8988T (cell line): Measurements from ENCODE around the gene KDF1.
"Not testable (repeated sequence)": the region's sequence is repeated elsewhere in the genome, so short reads cannot be mapped to it uniquely, and the experiment has no call there.

Experiments used
- DNase-seq: peaks from one replicate; pipeline ENCODE4 v3.0.0; 2011

KDF1 gene

GRCh38 chr1:26994020-26994786 is 33.9 kb upstream of the KDF1 start:
- DNase-seq: no peak

GRCh38 chr1:26993237-26994019 is 33.2 kb upstream of the KDF1 start, which contains the start of gene TRNP1:
Gene TRNP1 (plus strand): TSS chr1:26993692. CDS start chr1:26993787, 95 bp downstream.
- peak; percentile 91 for DNase-seq

- DNase-seq: no peak
Observed at GRCh38 chr1:26991310-26992116, 31.2 kb upstream of the KDF1 start.

GRCh38 chr1:26989403-26990109 is 29.3 kb upstream of the KDF1 start:
- not testable (repeated sequence) for DNase-seq

GRCh38 chr1:26986658-26987057 is 26.4 kb upstream of the KDF1 start:
- DNase-seq: no peak

- DNase-seq: no peak
Observed at GRCh38 chr1:26984291-26984690, 24.0 kb upstream of the KDF1 start.

GRCh38 chr1:26983863-26984262 is 23.6 kb upstream of the KDF1 start:
- DNase-seq: no peak

GRCh38 chr1:26981146-26981846 is 21.0 kb upstream of the KDF1 start:
- no peak for DNase-seq

- no peak for DNase-seq
Observed at GRCh38 chr1:26978901-26979300, 18.6 kb upstream of the KDF1 start.

- no peak for DNase-seq
Observed at GRCh38 chr1:26976621-26977510, 16.6 kb upstream of the KDF1 start.

GRCh38 chr1:26972821-26973220 is 12.6 kb upstream of the KDF1 start:
- DNase-seq: no peak

- DNase-seq: no peak
Observed at GRCh38 chr1:26972390-26972789, 12.1 kb upstream of the KDF1 start.

- no peak for DNase-seq
Observed at GRCh38 chr1:26971590-26971989, 11.3 kb upstream of the KDF1 start.

- DNase-seq: no peak
Observed at GRCh38 chr1:26970810-26971209, 10.5 kb upstream of the KDF1 start.

- DNase-seq: no peak
Observed at GRCh38 chr1:26965628-26966027, 5.4 kb upstream of the KDF1 start.

GRCh38 chr1:26965213-26965612 is 4.9 kb upstream of the KDF1 start:
- DNase-seq: no peak

- DNase-seq: no peak
Observed at GRCh38 chr1:26961826-26962225, 1.6 kb upstream of the KDF1 start.

GRCh38 chr1:26960625-26960966 is 328 bp upstream of the KDF1 start:
- no peak for DNase-seq

GRCh38 chr1:26959270-26959669 is 998 bp downstream of the KDF1 start:
- no peak for DNase-seq

- no peak for DNase-seq
Observed at GRCh38 chr1:26957306-26957705, 3.0 kb downstream of the KDF1 start.

- DNase-seq: no peak
Observed at GRCh38 chr1:26956321-26956720, 3.9 kb downstream of the KDF1 start.
